GM21723 (cell line): Measurements from ENCODE around the gene RBBP7.
"Not testable (repeated sequence)": the region's sequence is repeated elsewhere in the genome, so short reads cannot be mapped to it uniquely, and the experiment has no call there.

Experiments
- ATAC-seq: cut with Tn5 transposase; IDR thresholded peaks from one replicate; pipeline ENCODE4 v1.9.1; 2021; ENCODE audit warnings: mild to moderate bottlenecking, moderate library complexity; ENCODE audit not compliant: unreplicated experiment

Gene RBBP7

GRCh38 chrX:16867947-16868346, 2.2 kb downstream of the RBBP7 start:
- no peak for ATAC-seq

DNA sequence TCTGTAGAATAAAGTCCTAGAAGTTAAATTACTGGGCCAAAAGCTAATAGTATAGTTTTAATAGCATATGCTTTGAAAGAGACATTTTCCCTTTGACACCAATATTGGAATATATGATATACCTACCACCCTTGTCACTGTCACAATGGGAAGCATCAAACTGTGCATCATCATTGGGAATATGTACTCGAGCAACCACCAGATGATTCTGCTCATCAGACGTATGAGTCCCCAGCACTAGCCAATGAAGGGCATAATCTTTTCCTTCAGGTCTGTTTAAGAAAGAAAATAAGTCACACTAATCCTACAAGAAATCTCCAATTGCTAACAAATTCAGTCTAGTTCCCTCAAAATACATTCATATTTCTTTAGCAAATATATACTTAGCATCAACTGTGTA, 7.3 kb downstream of the RBBP7 start:
- ATAC-seq, result no peak

GRCh38 chrX:16856744-16857143, 13.4 kb downstream of the RBBP7 start:
- ATAC-seq, result no peak

DNA sequence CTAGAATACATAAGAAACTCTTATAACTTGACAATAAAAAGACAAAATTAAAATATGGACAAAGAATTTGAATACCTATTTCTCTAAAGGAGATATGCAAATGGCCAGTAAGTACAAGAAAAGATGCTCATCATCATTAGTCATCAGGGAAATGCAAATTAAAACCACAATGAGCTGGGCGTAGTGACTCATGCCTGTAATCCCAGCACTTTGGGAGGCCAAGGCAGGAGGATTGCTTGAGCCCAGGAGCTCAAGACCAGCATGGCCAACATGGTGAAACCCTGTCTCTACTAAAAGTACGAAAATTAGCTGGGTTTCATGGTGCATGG, 14.1 kb downstream of the RBBP7 start:
- ATAC-seq, result not testable (repeated sequence)

- no peak for ATAC-seq
Observed at GRCh38 chrX:16855363-16856075, 14.6 kb downstream of the RBBP7 start.

GRCh38 chrX:16853537-16853936, 16.6 kb downstream of the RBBP7 start:
- no peak for ATAC-seq

- no peak for ATAC-seq
Observed at GRCh38 chrX:16852617-16853179, 17.5 kb downstream of the RBBP7 start.

- no peak for ATAC-seq
Observed at GRCh38 chrX:16851827-16852226, 18.3 kb downstream of the RBBP7 start.

DNA sequence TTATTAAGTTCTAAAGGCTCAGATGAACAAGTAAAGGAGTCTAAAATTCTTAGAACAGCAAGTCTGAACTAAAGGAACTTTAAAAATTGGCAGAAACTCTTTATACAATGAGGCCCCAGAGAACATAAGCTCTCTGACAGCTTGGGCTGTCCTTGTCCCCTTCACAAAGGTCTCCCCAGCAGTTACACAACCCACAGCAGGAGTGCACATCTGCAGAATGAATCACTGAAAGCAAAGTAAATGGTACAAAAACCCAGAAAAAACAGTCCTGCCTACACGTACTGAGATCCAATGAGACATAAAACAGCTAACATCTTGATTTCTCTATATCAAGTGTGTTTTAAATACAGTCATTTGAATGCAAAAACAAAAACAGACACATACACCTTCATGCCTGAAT, 18.7 kb downstream of the RBBP7 start:
- no peak for ATAC-seq

- ATAC-seq, result no peak
Observed at GRCh38 chrX:16848541-16848940, 21.6 kb downstream of the RBBP7 start.

DNA sequence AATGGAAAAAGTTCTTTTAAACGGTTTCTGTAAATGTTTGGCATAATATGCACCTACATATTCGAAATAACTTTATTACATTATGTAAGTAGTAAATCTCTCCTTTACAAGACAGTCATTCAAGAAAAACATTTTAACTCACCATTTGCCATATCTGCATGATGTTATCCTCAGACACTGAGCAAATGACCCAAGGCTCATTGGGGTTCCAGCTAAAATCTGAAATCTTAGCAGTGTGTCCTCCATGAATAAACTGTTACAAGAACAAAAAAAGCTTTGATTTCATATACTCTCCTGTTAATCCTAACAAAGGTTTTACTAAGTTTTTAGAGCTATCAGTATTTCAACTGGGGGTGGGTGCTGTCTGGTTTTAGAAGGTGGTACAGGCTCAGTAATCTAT, 24.5 kb downstream of the RBBP7 start:
- ATAC-seq, result no peak

DNA sequence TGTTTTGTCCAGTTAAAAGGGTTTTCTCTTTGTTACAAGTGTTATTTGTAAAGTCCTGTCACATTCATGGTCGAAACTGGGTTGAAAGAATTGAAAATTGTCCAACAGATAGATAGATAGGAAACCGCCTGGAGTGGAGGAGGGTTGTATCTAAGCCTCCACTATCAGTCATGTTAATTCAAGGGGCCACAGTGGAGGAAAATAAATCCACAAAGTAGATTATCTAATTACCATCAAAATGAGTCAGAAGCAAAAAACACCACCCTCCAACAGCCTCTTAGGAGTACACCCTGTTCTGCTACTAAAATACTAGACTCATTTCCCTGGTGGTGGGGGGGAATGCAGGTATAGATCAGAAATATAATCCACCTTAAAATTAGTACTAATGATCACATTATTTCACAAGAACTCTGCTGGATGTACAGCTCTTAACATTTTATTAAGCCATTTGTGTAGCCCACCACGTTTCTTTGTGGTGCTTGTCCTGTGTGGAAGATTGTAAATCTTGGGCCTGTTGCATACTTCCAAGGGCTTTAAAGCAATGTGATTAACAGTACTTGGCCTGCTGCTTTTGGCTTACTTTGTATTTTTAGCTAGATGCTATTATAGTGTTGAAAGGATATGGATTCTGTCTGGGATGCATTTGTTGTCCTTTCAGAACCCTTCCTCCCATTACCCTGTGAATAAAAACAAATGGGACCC, 26.8 kb downstream of the RBBP7 start:
- ATAC-seq, result no peak

- no peak for ATAC-seq
Observed at GRCh38 chrX:16842684-16843083, 27.5 kb downstream of the RBBP7 start.

- ATAC-seq, result no peak
Observed at GRCh38 chrX:16839852-16840460, 30.2 kb downstream of the RBBP7 start.

GRCh38 chrX:16839219-16839851, 30.8 kb downstream of the RBBP7 start:
- ATAC-seq, result no peak

DNA sequence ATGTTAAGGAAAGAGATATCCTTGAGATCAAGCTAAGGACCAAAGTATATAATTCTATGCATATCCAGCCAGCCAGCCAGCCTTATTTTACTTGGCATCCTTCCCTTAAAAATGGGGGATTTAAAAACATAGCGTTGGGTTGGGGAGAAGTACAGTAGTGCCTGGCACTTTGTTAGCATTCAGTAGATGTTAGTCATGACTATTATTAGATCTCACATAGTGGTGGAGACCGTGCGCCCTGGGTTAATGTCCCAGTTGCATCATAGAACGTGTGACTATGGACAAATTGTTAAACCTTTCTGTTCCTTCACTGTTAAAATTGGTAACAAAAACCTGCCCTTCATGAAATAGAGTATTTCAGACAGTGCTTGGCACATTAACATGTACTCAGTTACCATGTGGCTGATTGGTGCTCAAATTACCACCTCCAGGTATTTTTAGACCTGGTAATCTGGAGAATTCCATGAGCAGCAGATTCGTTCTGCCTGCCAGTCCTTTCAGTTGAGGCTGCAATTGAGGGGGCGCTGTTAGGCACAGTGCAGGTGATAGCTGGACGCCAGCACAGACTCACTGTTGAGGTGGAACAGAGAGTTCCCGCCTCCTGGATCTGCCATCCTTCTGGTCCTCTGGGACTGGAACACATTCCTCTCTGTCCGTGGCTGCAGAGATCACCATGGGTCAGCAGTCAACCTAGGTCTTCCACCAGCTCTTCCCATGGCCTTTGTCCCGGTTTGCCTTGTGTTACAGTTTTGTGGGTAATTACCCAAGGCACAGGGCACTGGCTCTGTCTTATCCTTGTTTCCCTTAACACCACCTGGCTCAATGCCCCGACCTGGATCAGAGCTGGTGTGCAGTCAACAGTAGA, 31.7 kb downstream of the RBBP7 start:
- no peak for ATAC-seq

DNA sequence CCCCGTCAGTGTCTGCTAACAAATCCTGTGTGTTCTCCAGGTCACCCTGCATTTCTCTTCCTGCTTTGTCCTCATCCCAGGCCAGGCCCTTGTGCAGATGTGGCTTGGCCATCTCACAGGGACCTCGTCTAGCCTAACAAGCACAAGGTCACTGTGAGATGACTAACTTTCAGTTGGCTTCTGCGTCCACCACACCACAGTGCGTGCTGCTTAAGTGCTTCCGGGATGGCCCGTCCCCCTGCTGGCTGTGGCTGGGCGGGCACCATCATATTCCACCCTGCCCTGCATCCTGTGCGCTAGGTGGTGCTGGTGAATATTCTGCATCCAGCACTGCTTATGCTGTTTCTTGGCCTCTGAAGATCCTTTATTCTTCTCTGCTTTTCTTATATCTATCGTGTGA, 33.8 kb downstream of the RBBP7 start:
- ATAC-seq, result no peak

GRCh38 chrX:16834806-16835205, 35.4 kb downstream of the RBBP7 start:
- ATAC-seq, result no peak

- no peak for ATAC-seq
Observed at GRCh38 chrX:16832301-16832700, 37.9 kb downstream of the RBBP7 start.

DNA sequence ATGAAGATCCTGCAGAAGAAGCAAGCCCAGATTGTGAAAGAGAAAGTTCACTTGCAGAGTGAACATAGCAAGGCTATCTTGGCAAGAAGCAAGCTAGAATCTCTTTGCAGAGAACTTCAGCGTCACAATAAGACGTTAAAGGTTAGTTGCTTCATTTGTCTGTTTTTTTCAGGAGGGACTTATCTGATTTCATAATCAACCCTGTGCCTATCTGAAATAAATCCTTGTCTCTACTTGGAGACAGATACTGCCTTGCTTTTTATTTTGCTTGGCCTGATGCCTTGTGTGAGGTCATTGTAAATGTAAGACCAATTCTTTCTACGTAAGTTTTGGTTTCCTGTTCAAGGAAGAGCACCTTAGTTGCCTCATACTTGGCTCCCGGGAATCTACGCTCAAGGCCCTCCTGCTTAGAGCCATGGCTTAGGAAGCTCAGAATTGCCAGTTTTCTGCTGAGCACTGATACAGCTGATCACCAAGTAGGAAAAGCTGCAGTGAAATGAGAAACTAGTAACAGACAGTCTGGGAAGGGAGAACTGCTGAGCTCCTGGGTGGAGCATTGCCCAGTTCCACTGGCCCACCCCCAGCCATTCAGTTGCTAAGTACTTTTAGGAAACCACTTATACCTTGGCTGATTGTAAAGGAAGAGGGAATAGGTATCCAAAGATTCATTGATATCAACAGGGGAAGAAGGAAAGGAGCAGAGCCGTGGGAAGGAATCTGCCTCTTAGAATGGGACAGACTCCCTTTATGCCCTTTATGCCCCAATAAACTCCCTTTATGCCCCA, 41.8 kb downstream of the RBBP7 start:
- no peak for ATAC-seq
